GM12878 (cell line): ENCODE results near the gene KCTD2. TPM values are rescaled to one million over a fixed set of nuclear protein-coding genes. Genes with fewer than 3 reads are reported as not detected.

Source experiments
- ATAC-seq: fragments of 200-7000 bp; cut with Tn5 transposase; 3 replicates; pipeline ENCODE4 v1.9.1; 2020; ENCODE audit warnings: mild to moderate bottlenecking, moderate library complexity
- BruUV-seq: library from RNA; stranded (reverse); fragments of 400-500 nt; replicated peaks from 2 replicates; lab custom pipeline; 2021; lab: Mats Ljungman, UMichigan
- CTCF ChIA-PET: fragments of 300-600 bp; sonication (Branson Sonifier 250); formaldehyde crosslinking; extraction: SDS; loops from one replicate; lab custom pipeline; 2021; ENCODE audit warnings: inconsistent platforms; lab: Yijun Ruan, JAX
- POLR2A ChIA-PET: fragments of 350-600 bp; formaldehyde crosslinking; extraction: SDS; loops from one replicate; lab custom pipeline; 2021; ENCODE audit warnings: inconsistent platforms; lab: Charles Lee
- RAD21 ChIA-PET: fragments of 300-600 bp; sonication (Branson Sonifier 250); formaldehyde crosslinking; loops from one replicate; lab custom pipeline; 2023; ENCODE audit warnings: antibody characterized with exemption; ENCODE audit not compliant: unreplicated experiment; lab: Charles Lee
- SMC1A ChIA-PET: fragments of 300-600 bp; sonication (Branson Sonifier 250); formaldehyde crosslinking; loops from one replicate; lab custom pipeline; 2023; ENCODE audit not compliant: unreplicated experiment, uncharacterized antibody; lab: Charles Lee
- DNase-seq: peaks from one replicate; pipeline ENCODE4 v3.0.0-alpha.2; 2011; ENCODE audit warnings: low read depth, low spot score
- FAIRE-seq: peaks from 3 replicates; lab custom pipeline; 2011; peaks lifted over from hg19 to GRCh38; lab: Jason Lieb, UNC
- H2AFZ ChIP-seq: 2 replicates; pipeline ENCODE4 v1.6.0; 2011; ENCODE audit warnings: low read depth, low read length, control low read depth; ENCODE audit not compliant: control insufficient read depth
- H3K27ac ChIP-seq: 2 replicates; pipeline ENCODE4 v1.5.1; 2011; ENCODE audit warnings: control low read depth; ENCODE audit not compliant: control insufficient read depth, insufficient read depth
- H3K27me3 ChIP-seq, 2 experiments: replicated peaks in 1 of 2; 2 replicates each; pipeline versions ENCODE4 v1.6.0 to v1.6.1; 2011; ENCODE audit warnings: low read length in 1 of 2; ENCODE audit not compliant: control insufficient read depth in 2 of 2, insufficient read depth in 2 of 2
- H3K36me3 ChIP-seq, 2 experiments: 2 replicates each; pipeline ENCODE4 v1.5.1; 2011; ENCODE audit warnings: low read length in 1 of 2; ENCODE audit not compliant: control insufficient read depth in 2 of 2, insufficient read depth in 2 of 2
- H3K4me1 ChIP-seq: 2 replicates; pipeline ENCODE4 v1.6.1; 2011; ENCODE audit warnings: mild to moderate bottlenecking, low read length, moderate library complexity, mixed read lengths; ENCODE audit not compliant: control insufficient read depth, insufficient read depth
- H3K4me2 ChIP-seq: 2 replicates; pipeline ENCODE4 v1.6.0; 2011; ENCODE audit warnings: control low read depth; ENCODE audit not compliant: control insufficient read depth, insufficient read depth
- H3K4me3 ChIP-seq: fragments of 200-600 bp; sonication (generic); 2 replicates; pipeline ENCODE4 v1.5.1; 2016
- H3K79me2 ChIP-seq: 2 replicates; pipeline ENCODE4 v1.6.0; 2011; ENCODE audit warnings: low read length; ENCODE audit not compliant: control insufficient read depth, insufficient read depth
- H3K9ac ChIP-seq: 2 replicates; pipeline ENCODE4 v1.8.0; 2011; ENCODE audit warnings: low read length, control low read depth, mixed read lengths; ENCODE audit not compliant: control insufficient read depth, insufficient read depth
- H3K9me3 ChIP-seq: replicated peaks from 3 replicates; pipeline ENCODE4 v1.5.1; 2011; ENCODE audit warnings: mild to moderate bottlenecking, low read length; ENCODE audit not compliant: control insufficient read depth, insufficient read depth
- H4K20me1 ChIP-seq: 2 replicates; pipeline ENCODE4 v1.6.0; 2011; ENCODE audit not compliant: control insufficient read depth, insufficient read depth
- BCLAF1 ChIP-seq: fragments of 450-650 bp; IDR thresholded peaks from 2 replicates; pipeline ENCODE4 v1.6.1; 2017; ENCODE audit warnings: antibody characterized with exemption, mild to moderate bottlenecking, moderate library complexity
- BHLHE40 ChIP-seq, 2 experiments: fragments of 450-650 bp in 1 of 2; IDR thresholded peaks; 2 replicates each; pipeline ENCODE4 v1.6.1; 2011 to 2017; ENCODE audit warnings: low read depth in 2 of 2, borderline replicate concordance in 1 of 2, improper control_type of control experiment in 1 of 2, low read length in 1 of 2, mild to moderate bottlenecking in 1 of 2
- CHD2 ChIP-seq: IDR thresholded peaks from 2 replicates; pipeline ENCODE4 v1.6.1; 2011; ENCODE audit warnings: low read depth, low read length, improper control_type of control experiment, borderline replicate concordance
- E2F8 ChIP-seq: fragments of 450-650 bp; IDR thresholded peaks from 2 replicates; pipeline ENCODE4 v1.6.1; 2018; ENCODE audit warnings: mild to moderate bottlenecking, low read depth, moderate library complexity; ENCODE audit not compliant: partially characterized antibody
- EED ChIP-seq: sonication (generic); IDR thresholded peaks from 2 replicates; pipeline ENCODE4 v1.6.1; 2016; ENCODE audit warnings: antibody characterized with exemption, low read depth
- EP300 ChIP-seq, 2 experiments: fragments of 150-350 bp in 1 of 2; IDR thresholded peaks; 2 replicates each; pipeline ENCODE4 v1.6.1; 2011 to 2012; ENCODE audit warnings: low read depth in 2 of 2, low read length in 2 of 2, borderline replicate concordance in 1 of 2, improper control_type of control experiment in 1 of 2, inconsistent platforms in 1 of 2; ENCODE audit not compliant: control insufficient read depth in 1 of 2
- IKZF2 ChIP-seq, 2 experiments: fragments of 450-650 bp; IDR thresholded peaks; 2 replicates each; pipeline ENCODE4 v1.6.1; 2017; ENCODE audit warnings: mild to moderate bottlenecking in 2 of 2, moderate library complexity in 2 of 2
- IRF4 ChIP-seq: IDR thresholded peaks from 2 replicates; pipeline ENCODE4 v1.6.1; 2011; ENCODE audit warnings: low read depth, low read length
- NFIC ChIP-seq: IDR thresholded peaks from 2 replicates; pipeline ENCODE4 v1.6.1; 2012; ENCODE audit warnings: low read depth, mild to moderate bottlenecking, inconsistent platforms, low read length, moderate library complexity
- PBX3 ChIP-seq: IDR thresholded peaks from 2 replicates; pipeline ENCODE4 v1.6.1; 2011; ENCODE audit warnings: mild to moderate bottlenecking, low read depth, low read length, moderate library complexity; ENCODE audit not compliant: insufficient replicate concordance
- POLR2AphosphoS2 ChIP-seq: IDR thresholded peaks from 2 replicates; pipeline ENCODE4 v1.6.1; 2011; ENCODE audit warnings: low read depth, mild to moderate bottlenecking, low read length, improper control_type of control experiment, moderate library complexity
- ZNF217 ChIP-seq: fragments of 450-650 bp; IDR thresholded peaks from 2 replicates; pipeline ENCODE4 v1.6.1; 2017; ENCODE audit warnings: antibody characterized with exemption, mild to moderate bottlenecking
- WGBS: methylation state at CpG from one replicate; pipeline ENCODE4 v1.1.6; 2016; ENCODE audit warnings: low lambda C conversion rate; ENCODE audit not compliant: insufficient replicate concordance, insufficient coverage; ENCODE audit errors: missing lambda C conversion rate; 5-methylcytosine and 5-hydroxymethylcytosine counted together
- in situ Hi-C: fragments of 300-500 bp; cut with MboI; formaldehyde crosslinking; loops from 9 replicates; pipeline ENCODE4 v1.14.3; 2018; ENCODE audit warnings: mixed read lengths
- intact Hi-C: fragments of 100-400 bp; cut with micrococcal nuclease; formaldehyde crosslinking; loops from one replicate; pipeline ENCODE4 v1.14.2; 2022; ENCODE audit not compliant: unreplicated experiment
- polyA plus RNA-seq, 11 experiments: library from polyadenylated mRNA; depleted of rRNA in 4 of 11; unstranded in 6 of 11; stranded (reverse) in 5 of 11; fragments of >200 nt; fragmentation: Nextera tagmentation in 4 of 11; fragmentation: Illumina TruSeq in 1 of 11; extraction: Ambion mirVana in 4 of 11; extraction: Trizol in 1 of 11; gene quantifications; 1 replicate in 1 of 11; 2 replicates in 10 of 11; pipeline versions ENCODE4 v1.2.1 to v1.2.3, GENCODE V29; 2011 to 2016; ENCODE audit warnings: inconsistent platforms in 2 of 11, missing spikeins in 2 of 11, low read depth in 1 of 11
- total RNA-seq, 4 experiments: library from RNA; depleted of rRNA in 3 of 4; stranded (reverse); fragments of >200 nt in 3 of 4; fragmentation: Illumina TruSeq in 1 of 4; extraction: Trizol in 1 of 4; gene quantifications; 2 replicates each; pipeline versions ENCODE4 v1.2.1 to v1.2.3, GENCODE V29; 2013 to 2021

Gene KCTD2
- total and polyA plus RNA-seq, 10 of the 15 experiments (the other 5 are each of a cell fraction or from before 2014, with no cell fraction given): 1.5 to 27.5 (median 13.7) TPM

GRCh38 chr17:75019146-75019545, 27.9 kb upstream of the KCTD2 start:
- TF ChIP-seq EP300 (IDR thresholded peaks at IDR 0.05; ENCODE audit: borderline replicate concordance in 1 of 2, control insufficient read depth in 1 of 2, low read depth in 2 of 2, low read length in 2 of 2): no peak
- no peak for TF ChIP-seq BCLAF1
- no peak for TF ChIP-seq ZNF217
- TF ChIP-seq POLR2AphosphoS2: no peak
- no peak for TF ChIP-seq CHD2
- TF ChIP-seq IKZF2 (IDR thresholded peaks at IDR 0.05): no peak
- no peak for TF ChIP-seq BHLHE40 (IDR thresholded peaks at IDR 0.05; ENCODE audit: borderline replicate concordance in 1 of 2, low read depth in 2 of 2, low read length in 1 of 2)
- no peak for TF ChIP-seq IRF4
- no peak for TF ChIP-seq E2F8
- TF ChIP-seq PBX3: no peak
- TF ChIP-seq EED: no peak
- no peak for TF ChIP-seq NFIC
- intact Hi-C loops (no loop called here), in situ Hi-C loops (no loop called here)
- POLR2A ChIA-PET: interaction anchor here (0.6 kb wide), 1 partner anchor 30 kb away, joined by 3 read pairs; no protein-coding TSS in a partner anchor
- SMC1A ChIA-PET: interaction anchor here (0.6 to 1.1 kb wide), 3 partner anchors 8 to 285 kb away, joined by 3 to 4 read pairs (median 3); no protein-coding TSS in a partner anchor
- no peak for FAIRE-seq
- WGBS: 89% methylated on average over 5 of the region's 5 CpGs
- no TSS peak for BruUV-seq
- RAD21 ChIA-PET: no interaction called here
- H3K9me3 ChIP-seq: no peaks in the 10 kb centered on the region
- no peak overlapping the region for H3K4me3 ChIP-seq
- no peak overlapping the region for H3K27ac ChIP-seq
- ATAC-seq: no peak
- CTCF ChIA-PET: interaction anchor here (0.6 to 1.2 kb wide), 5 partner anchors 11 to 1590 kb away, joined by 3 to 4 read pairs (median 3); no protein-coding TSS in a partner anchor
- H2AFZ ChIP-seq: no peak overlapping the region
- H3K4me1 ChIP-seq: no peaks in the 10 kb centered on the region
- H3K4me2 ChIP-seq: no peak overlapping the region
- H4K20me1 ChIP-seq: no peaks in the 10 kb centered on the region
- peaks cover 6 to 9% of the 10 kb centered on the region in 2 experiments; a peak in 3 of 4 replicates for H3K36me3 ChIP-seq
- H3K9ac ChIP-seq: no peak overlapping the region
- H3K27me3 ChIP-seq: no peaks in the 10 kb centered on the region
- DNase-seq: no peak
- H3K79me2 ChIP-seq: peaks cover 4% of the 10 kb centered on the region
